K562 (cell line): ENCODE data around the gene NRM. TPM values are rescaled to one million over a fixed set of nuclear protein-coding genes. Genes with fewer than 3 reads are reported as not detected.

Experiments
- E2F5 ChIP-seq: sonication (generic); formaldehyde crosslinking; IDR thresholded peaks from 2 replicates; pipeline ENCODE4 v1.8.0; 2022; ENCODE audit warnings: mild to moderate bottlenecking, missing genetic modification reagents
- E2F6 ChIP-seq, 2 experiments: IDR thresholded peaks; 2 replicates each; pipeline ENCODE4 v1.6.1; 2011; ENCODE audit warnings: borderline replicate concordance in 1 of 2, control low read depth in 1 of 2, low read depth in 1 of 2, low read length in 1 of 2, mild to moderate bottlenecking in 1 of 2, mixed read lengths in 1 of 2, moderate library complexity in 1 of 2; ENCODE audit not compliant: insufficient read depth in 1 of 2, insufficient read length in 1 of 2, poor library complexity in 1 of 2, severe bottlenecking in 1 of 2; ENCODE audit errors: extremely low read depth in 1 of 2
- MYC ChIP-seq, 2 experiments: fragments of 250-450 bp in 1 of 2; sonication (Bioruptor Pico) in 1 of 2; IDR thresholded peaks; 2 replicates each; pipeline versions ENCODE4 v1.5.1 to v1.6.1; 2012 to 2021; ENCODE audit warnings: low read depth in 2 of 2, borderline replicate concordance in 1 of 2, improper control_type of control experiment in 1 of 2, low read length in 1 of 2, mild to moderate bottlenecking in 1 of 2, moderate library complexity in 1 of 2
- PHB ChIP-seq: fragments of 250-450 bp; sonication (Bioruptor Pico); IDR thresholded peaks from 2 replicates; pipeline ENCODE4 v1.5.0; 2021
- PHTF2 ChIP-seq: fragments of 250-450 bp; sonication (Bioruptor Pico); IDR thresholded peaks from 2 replicates; pipeline ENCODE4 v1.5.0; 2021; ENCODE audit warnings: mild to moderate bottlenecking
- RBM17 ChIP-seq: fragments of 200-400 bp; formaldehyde crosslinking; IDR thresholded peaks from 2 replicates; pipeline ENCODE4 v1.6.1; 2017; ENCODE audit warnings: low read depth, mild to moderate bottlenecking, low read length, borderline replicate concordance
- SMAD3 ChIP-seq: fragments of 450-650 bp; formaldehyde crosslinking; conservative IDR thresholded peaks from 2 replicates; pipeline ENCODE4 v1.4.0; 2020; ENCODE audit warnings: mild to moderate bottlenecking
- ZNF3 ChIP-seq: fragments of 250-450 bp; sonication (Bioruptor Pico); IDR thresholded peaks from 2 replicates; pipeline ENCODE4 v1.5.0; 2021; ENCODE audit warnings: mild to moderate bottlenecking, moderate library complexity
- polyA plus RNA-seq, 8 experiments: library from polyadenylated mRNA; depleted of rRNA in 4 of 8; stranded (reverse) in 5 of 8; unstranded in 3 of 8; fragments of >200 nt; fragmentation: Nextera tagmentation in 2 of 8; fragmentation: Illumina TruSeq in 1 of 8; extraction: Ambion mirVana in 2 of 8; extraction: Trizol in 1 of 8; gene quantifications; 2 replicates each; pipeline versions ENCODE4 v1.2.1 to v1.2.3, GENCODE V29; 2011 to 2014; ENCODE audit warnings: inconsistent platforms in 1 of 8, missing spikeins in 1 of 8
- total RNA-seq, 7 experiments: library from RNA; depleted of rRNA in 6 of 7; stranded (reverse); fragments of >200 nt in 6 of 7; fragmentation: Illumina TruSeq in 2 of 7; extraction: Trizol in 2 of 7; gene quantifications; 2 replicates each; pipeline versions ENCODE4 v1.2.1 to v1.2.3, GENCODE V29; 2011 to 2021; ENCODE audit warnings: low replicate concordance in 1 of 7
- TF ChIP-seq, protein P1 (sequence below): fragments of 450-650 bp; IDR thresholded peaks from 2 replicates; pipeline ENCODE4 v1.6.1; 2016; ENCODE audit warnings: mild to moderate bottlenecking, moderate library complexity

The NRM gene
- total and polyA plus RNA-seq, 9 of the 15 experiments (the other 6 are each of a cell fraction or from before 2014, with no cell fraction given): 9.7 to 58.2 (median 18.1) TPM

DNA sequence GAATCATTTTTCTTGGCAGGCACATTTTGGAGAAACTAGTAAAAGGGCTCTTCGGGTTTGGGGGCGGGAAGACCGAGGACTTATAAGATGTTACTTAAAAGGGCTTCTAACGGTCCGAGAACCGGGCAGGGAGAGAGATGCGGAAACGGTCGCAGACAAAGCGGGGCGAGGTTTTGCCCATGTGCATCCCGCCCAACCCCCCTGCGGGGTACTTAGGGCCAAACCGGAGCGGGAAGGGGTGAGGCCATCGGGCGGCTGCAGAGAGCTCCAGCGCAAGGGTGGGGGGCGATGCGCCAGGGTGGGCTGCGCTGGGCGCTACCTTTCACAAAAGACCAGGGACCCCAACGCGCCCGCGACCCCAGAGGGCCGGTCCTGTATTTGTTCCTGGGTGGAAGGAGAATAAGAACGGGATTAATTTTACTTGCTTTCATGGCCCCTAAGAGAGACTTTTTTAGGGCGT lies 30.0 kb upstream of the NRM start (continued):
- TF ChIP-seq RBM17: no peak
- TF ChIP-seq E2F6 (IDR thresholded peaks at IDR 0.05; ENCODE audit: borderline replicate concordance in 1 of 2, extremely low read depth in 1 of 2, insufficient read depth in 1 of 2, insufficient read length in 1 of 2, low read depth in 1 of 2, low read length in 1 of 2, poor library complexity in 1 of 2, severe bottlenecking in 1 of 2): peak; percentile 46 to 83
- TF ChIP-seq, protein P1, sequence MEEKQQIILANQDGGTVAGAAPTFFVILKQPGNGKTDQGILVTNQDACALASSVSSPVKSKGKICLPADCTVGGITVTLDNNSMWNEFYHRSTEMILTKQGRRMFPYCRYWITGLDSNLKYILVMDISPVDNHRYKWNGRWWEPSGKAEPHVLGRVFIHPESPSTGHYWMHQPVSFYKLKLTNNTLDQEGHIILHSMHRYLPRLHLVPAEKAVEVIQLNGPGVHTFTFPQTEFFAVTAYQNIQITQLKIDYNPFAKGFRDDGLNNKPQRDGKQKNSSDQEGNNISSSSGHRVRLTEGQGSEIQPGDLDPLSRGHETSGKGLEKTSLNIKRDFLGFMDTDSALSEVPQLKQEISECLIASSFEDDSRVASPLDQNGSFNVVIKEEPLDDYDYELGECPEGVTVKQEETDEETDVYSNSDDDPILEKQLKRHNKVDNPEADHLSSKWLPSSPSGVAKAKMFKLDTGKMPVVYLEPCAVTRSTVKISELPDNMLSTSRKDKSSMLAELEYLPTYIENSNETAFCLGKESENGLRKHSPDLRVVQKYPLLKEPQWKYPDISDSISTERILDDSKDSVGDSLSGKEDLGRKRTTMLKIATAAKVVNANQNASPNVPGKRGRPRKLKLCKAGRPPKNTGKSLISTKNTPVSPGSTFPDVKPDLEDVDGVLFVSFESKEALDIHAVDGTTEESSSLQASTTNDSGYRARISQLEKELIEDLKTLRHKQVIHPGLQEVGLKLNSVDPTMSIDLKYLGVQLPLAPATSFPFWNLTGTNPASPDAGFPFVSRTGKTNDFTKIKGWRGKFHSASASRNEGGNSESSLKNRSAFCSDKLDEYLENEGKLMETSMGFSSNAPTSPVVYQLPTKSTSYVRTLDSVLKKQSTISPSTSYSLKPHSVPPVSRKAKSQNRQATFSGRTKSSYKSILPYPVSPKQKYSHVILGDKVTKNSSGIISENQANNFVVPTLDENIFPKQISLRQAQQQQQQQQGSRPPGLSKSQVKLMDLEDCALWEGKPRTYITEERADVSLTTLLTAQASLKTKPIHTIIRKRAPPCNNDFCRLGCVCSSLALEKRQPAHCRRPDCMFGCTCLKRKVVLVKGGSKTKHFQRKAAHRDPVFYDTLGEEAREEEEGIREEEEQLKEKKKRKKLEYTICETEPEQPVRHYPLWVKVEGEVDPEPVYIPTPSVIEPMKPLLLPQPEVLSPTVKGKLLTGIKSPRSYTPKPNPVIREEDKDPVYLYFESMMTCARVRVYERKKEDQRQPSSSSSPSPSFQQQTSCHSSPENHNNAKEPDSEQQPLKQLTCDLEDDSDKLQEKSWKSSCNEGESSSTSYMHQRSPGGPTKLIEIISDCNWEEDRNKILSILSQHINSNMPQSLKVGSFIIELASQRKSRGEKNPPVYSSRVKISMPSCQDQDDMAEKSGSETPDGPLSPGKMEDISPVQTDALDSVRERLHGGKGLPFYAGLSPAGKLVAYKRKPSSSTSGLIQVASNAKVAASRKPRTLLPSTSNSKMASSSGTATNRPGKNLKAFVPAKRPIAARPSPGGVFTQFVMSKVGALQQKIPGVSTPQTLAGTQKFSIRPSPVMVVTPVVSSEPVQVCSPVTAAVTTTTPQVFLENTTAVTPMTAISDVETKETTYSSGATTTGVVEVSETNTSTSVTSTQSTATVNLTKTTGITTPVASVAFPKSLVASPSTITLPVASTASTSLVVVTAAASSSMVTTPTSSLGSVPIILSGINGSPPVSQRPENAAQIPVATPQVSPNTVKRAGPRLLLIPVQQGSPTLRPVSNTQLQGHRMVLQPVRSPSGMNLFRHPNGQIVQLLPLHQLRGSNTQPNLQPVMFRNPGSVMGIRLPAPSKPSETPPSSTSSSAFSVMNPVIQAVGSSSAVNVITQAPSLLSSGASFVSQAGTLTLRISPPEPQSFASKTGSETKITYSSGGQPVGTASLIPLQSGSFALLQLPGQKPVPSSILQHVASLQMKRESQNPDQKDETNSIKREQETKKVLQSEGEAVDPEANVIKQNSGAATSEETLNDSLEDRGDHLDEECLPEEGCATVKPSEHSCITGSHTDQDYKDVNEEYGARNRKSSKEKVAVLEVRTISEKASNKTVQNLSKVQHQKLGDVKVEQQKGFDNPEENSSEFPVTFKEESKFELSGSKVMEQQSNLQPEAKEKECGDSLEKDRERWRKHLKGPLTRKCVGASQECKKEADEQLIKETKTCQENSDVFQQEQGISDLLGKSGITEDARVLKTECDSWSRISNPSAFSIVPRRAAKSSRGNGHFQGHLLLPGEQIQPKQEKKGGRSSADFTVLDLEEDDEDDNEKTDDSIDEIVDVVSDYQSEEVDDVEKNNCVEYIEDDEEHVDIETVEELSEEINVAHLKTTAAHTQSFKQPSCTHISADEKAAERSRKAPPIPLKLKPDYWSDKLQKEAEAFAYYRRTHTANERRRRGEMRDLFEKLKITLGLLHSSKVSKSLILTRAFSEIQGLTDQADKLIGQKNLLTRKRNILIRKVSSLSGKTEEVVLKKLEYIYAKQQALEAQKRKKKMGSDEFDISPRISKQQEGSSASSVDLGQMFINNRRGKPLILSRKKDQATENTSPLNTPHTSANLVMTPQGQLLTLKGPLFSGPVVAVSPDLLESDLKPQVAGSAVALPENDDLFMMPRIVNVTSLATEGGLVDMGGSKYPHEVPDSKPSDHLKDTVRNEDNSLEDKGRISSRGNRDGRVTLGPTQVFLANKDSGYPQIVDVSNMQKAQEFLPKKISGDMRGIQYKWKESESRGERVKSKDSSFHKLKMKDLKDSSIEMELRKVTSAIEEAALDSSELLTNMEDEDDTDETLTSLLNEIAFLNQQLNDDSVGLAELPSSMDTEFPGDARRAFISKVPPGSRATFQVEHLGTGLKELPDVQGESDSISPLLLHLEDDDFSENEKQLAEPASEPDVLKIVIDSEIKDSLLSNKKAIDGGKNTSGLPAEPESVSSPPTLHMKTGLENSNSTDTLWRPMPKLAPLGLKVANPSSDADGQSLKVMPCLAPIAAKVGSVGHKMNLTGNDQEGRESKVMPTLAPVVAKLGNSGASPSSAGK: peak; percentile 26; the same call in 1 of the 2 replicates
- no peak for TF ChIP-seq E2F5
- no peak for TF ChIP-seq PHTF2 (CRISPR knock-in tag)
- TF ChIP-seq SMAD3 (CRISPR knock-in tag): peak; percentile 65; the same call in 1 of the 2 replicates
- 0 out of 2 replicates have a peak, but pooled peaks have one; percentile 19 for TF ChIP-seq PHB
- 0 out of 2 replicates have a peak, but pooled peaks have one; percentile 17 for TF ChIP-seq ZNF3 (CRISPR knock-in tag)
- TF ChIP-seq MYC (IDR thresholded peaks at IDR 0.05; ENCODE audit: low read depth, low read length): no peak; the same call in 1 of the 2 replicates
- peak; percentile 80 for TF ChIP-seq MYC (CRISPR knock-in tag; IDR thresholded peaks at IDR 0.05; ENCODE audit: borderline replicate concordance, low read depth)
